ENCODE results near the gene ZNF668. TPM values are rescaled to one million over a fixed set of nuclear protein-coding genes. Genes with fewer than 3 reads are reported as not detected.

ZNF668 gene
- total RNA-seq, 1 donor: 14.5 TPM

DNA sequence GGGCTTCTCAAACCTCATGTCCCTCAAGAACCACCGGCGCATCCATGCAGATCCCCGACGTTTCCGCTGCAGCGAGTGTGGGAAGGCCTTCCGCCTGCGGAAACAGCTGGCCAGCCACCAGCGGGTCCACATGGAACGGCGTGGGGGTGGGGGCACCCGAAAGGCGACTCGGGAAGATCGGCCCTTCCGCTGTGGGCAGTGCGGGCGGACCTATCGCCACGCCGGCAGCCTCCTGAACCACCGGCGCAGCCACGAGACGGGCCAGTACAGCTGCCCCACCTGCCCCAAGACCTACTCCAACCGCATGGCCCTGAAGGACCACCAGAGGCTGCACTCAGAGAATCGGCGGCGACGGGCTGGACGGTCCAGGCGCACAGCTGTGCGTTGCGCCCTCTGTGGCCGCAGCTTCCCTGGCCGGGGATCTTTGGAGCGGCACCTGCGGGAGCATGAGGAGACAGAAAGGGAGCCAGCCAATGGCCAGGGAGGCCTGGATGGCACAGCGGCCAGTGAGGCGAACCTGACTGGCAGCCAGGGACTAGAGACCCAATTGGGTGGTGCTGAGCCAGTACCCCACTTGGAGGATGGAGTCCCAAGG lies 6.1 kb upstream of the ZNF668 start:
- H3K27me3 ChIP-seq (ENCODE audit: insufficient read depth, low read length): no peaks in the 10 kb centered on the region
- TF ChIP-seq CTCF (IDR thresholded peaks at IDR 0.05; ENCODE audit: extremely low read depth, low read depth, low read length): no peak
- peaks cover 72% of the 10 kb centered on the region for H3K79me2 ChIP-seq (ENCODE audit: insufficient read depth, low read length)
- H3K27ac ChIP-seq (ENCODE audit: low read depth, low read length): no peak overlapping the region
- no peaks in the 10 kb centered on the region for H3K9me3 ChIP-seq (ENCODE audit: low read depth, low read length)
- H3K36me3 ChIP-seq (ENCODE audit: insufficient read depth, low read length): peaks cover 45% of the 10 kb centered on the region
- no peak overlapping the region for H3K4me3 ChIP-seq (ENCODE audit: insufficient read depth, low read length)
- peak; percentile 27 for DNase-seq (ENCODE audit: insufficient read length, low spot score, missing footprints)
- H3K4me2 ChIP-seq (ENCODE audit: insufficient read depth, low read length): no peak overlapping the region
- peaks cover 5% of the 10 kb centered on the region for H4K20me1 ChIP-seq (ENCODE audit: insufficient read depth, low read length)
- H2AFZ ChIP-seq (ENCODE audit: low read length): no peak overlapping the region
- peaks cover 3% of the 10 kb centered on the region for H3K4me1 ChIP-seq (ENCODE audit: insufficient read depth, low read length)

DNA sequence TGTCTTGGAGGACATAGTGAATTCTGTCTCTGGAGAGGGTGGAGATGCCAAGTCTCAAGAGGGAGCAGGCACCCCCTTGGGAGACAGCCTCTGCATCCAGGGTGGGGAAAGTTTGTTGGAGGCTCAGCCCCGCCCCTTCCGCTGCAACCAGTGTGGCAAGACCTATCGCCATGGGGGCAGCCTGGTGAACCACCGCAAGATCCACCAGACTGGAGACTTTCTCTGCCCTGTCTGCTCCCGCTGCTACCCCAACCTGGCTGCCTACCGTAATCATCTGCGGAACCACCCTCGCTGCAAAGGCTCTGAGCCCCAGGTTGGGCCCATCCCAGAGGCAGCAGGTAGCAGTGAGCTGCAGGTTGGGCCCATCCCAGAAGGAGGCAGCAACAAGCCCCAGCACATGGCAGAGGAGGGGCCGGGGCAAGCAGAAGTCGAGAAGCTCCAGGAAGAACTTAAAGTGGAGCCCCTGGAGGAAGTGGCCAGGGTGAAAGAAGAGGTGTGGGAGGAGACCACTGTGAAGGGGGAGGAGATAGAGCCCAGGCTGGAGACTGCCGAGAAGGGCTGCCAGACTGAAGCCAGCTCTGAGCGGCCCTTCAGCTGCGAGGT lies 5.4 kb upstream of the ZNF668 start:
- no peak overlapping the region for H2AFZ ChIP-seq (ENCODE audit: low read length)
- peak; percentile 64 for DNase-seq (ENCODE audit: insufficient read length, low spot score, missing footprints)
- H3K9me3 ChIP-seq (ENCODE audit: low read depth, low read length): no peaks in the 10 kb centered on the region
- no peaks in the 10 kb centered on the region for H3K27me3 ChIP-seq (ENCODE audit: insufficient read depth, low read length)
- H3K4me1 ChIP-seq (ENCODE audit: insufficient read depth, low read length): peaks cover 8% of the 10 kb centered on the region
- H3K79me2 ChIP-seq (ENCODE audit: insufficient read depth, low read length): peaks cover 79% of the 10 kb centered on the region
- H3K27ac ChIP-seq (ENCODE audit: low read depth, low read length): no peak overlapping the region
- TF ChIP-seq CTCF (IDR thresholded peaks at IDR 0.05; ENCODE audit: extremely low read depth, low read depth, low read length): no peak
- peaks cover 5% of the 10 kb centered on the region for H4K20me1 ChIP-seq (ENCODE audit: insufficient read depth, low read length)
- H3K4me3 ChIP-seq (ENCODE audit: insufficient read depth, low read length): no peak overlapping the region
- no peak overlapping the region for H3K4me2 ChIP-seq (ENCODE audit: insufficient read depth, low read length)
- peaks cover 45% of the 10 kb centered on the region for H3K36me3 ChIP-seq (ENCODE audit: insufficient read depth, low read length)

GRCh38 chr16:31078597-31079341 lies 4.7 kb upstream of the ZNF668 start:
- Histone ChIP-seq H3K27ac (ENCODE audit: low read depth, low read length) (no peak overlapping the region), H3K4me3 (ENCODE audit: insufficient read depth, low read length) (no peak overlapping the region), H3K27me3 (ENCODE audit: insufficient read depth, low read length) (no peaks in the 10 kb centered on the region), H4K20me1 (ENCODE audit: insufficient read depth, low read length) (peaks cover 5% of the 10 kb centered on the region), H3K9me3 (ENCODE audit: low read depth, low read length) (no peaks in the 10 kb centered on the region), H3K79me2 (ENCODE audit: insufficient read depth, low read length) (peaks cover 81% of the 10 kb centered on the region), H3K4me2 (ENCODE audit: insufficient read depth, low read length) (no peak overlapping the region), H3K4me1 (ENCODE audit: insufficient read depth, low read length) (peaks cover 8% of the 10 kb centered on the region), H2AFZ (ENCODE audit: low read length) (no peak overlapping the region), H3K36me3 (ENCODE audit: insufficient read depth, low read length) (peaks cover 42% of the 10 kb centered on the region)
- DNase-seq (ENCODE audit: insufficient read length, low spot score, missing footprints): peak; percentile 71
- no peak for TF ChIP-seq CTCF (IDR thresholded peaks at IDR 0.05; ENCODE audit: extremely low read depth, low read depth, low read length)

Measured in osteoblast (primary cell).